IMR-90 (cell line): ENCODE measurements around the gene CD276.

ENCODE experiments used
- MAFK ChIP-seq: IDR thresholded peaks from 2 replicates; pipeline ENCODE4 v1.6.1; 2012; ENCODE audit warnings: low read depth, low read length, improper control_type of control experiment
- POLR2A ChIP-seq: IDR thresholded peaks from 2 replicates; pipeline ENCODE4 v1.6.1; 2012; ENCODE audit warnings: mild to moderate bottlenecking, low read depth, low read length

GRCh38 chr15:73717206-73717605 is 33.0 kb downstream of the CD276 start:
- TF ChIP-seq MAFK (no peak), POLR2A (no peak)
